ENCODE measurements around the gene NUDT1.

Gene NUDT1

DNA sequence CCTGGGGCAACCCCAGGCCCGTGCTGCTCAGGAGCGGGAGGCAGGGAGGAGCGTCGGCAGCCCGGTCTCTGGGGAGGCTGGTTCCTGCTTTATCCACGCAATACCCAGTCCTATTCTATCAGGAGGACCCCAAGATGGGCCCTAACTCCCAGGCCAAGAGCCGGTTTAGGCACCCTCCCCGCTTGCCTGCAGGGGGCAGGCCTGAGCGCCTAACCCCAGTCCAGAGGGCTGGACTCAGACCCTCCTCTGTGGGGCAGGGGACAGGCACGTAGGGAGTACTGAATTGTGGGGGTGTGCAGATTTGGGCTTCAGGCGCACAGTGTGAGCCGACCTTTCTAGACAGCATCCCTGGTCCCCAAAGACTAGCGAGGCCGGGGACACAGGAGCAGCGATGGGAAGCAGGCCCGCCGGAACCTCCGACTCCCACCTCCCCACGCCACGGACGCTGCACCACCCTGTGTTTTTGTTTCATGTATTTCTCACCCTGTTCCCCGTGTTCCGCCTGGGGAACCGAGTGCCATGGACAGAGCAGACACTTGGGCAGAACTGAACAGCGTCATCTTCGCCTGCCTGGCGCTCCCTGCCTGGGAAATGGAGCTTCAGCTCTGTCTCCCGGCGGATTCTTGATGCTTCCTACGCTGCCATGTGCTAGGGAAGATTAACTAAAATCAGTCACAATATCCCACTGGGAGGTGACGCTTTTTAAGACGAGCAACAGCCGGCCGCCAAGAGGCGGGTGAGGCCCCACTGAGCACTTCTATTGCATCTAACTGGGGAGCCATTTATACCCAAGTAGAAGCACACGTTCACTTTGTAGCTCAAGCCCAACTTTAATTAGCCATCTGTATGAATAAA is 5.3 kb downstream of the NUDT1 start:
- no peak for DNase-seq (ENCODE audit: low read depth in 2 of 3, low spot score in 1 of 3)

DNA sequence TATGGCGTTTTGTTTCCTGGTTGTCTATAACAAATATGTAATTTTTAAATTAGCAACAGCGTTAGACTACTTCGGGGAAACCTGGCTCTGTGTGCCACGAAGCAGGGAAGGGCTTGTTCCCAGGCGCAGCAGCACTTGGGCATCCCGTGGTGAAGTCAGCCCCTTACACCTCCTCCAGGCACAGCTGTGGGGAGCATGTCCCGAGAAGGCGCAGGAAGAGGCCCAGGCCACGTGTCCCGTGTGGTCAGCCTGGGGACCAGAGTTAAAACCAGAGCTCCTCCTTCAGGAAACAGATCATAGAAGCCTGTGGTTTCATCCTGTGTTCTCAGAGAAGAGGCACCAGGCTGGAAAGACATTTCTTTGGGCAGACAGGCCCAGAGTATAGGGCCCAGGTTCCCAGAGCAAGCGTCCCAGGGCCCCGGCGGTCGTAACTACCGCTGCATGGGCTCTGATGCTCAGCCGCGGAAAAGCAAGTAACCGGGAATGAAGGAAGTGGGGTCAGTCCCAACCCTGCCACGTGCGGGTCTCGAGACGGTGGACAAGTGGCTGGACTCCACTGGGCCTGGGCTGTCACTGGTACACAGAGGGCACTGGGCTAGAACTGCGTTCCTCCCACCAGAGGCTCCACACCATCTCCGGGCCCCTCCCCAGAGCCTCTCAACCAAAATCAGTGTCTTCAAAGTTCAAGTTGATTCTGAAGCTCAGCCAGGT is 7.1 kb downstream of the NUDT1 start:
- no peak for DNase-seq (ENCODE audit: low read depth in 2 of 3, low spot score in 1 of 3)

DNA sequence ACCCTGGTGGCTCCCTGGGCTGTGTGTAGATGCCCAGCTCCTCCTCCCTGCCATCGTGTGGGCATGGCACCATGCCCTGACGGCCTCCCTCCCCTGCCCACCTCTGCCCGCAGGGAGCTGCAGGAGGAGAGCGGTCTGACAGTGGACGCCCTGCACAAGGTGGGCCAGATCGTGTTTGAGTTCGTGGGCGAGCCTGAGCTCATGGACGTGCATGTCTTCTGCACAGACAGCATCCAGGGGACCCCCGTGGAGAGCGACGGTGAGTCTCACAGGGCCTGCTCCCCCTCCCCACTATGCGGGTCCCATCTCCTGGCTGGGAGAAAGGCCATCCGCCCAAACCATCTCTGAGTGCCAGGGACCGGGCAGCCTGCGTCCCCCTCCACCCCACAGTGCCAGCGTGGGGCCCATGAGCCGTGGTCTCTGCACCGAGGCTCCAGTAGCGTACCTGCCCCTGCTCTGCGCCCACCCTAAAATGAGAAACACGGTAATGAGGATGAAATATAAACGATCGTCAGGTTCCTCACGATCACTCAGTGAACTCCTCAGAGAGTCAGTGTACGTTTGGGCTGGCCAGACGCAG is 7.8 kb downstream of the NUDT1 start:
- DNase-seq (ENCODE audit: low read depth in 2 of 3, low spot score in 1 of 3): no peak

DNA sequence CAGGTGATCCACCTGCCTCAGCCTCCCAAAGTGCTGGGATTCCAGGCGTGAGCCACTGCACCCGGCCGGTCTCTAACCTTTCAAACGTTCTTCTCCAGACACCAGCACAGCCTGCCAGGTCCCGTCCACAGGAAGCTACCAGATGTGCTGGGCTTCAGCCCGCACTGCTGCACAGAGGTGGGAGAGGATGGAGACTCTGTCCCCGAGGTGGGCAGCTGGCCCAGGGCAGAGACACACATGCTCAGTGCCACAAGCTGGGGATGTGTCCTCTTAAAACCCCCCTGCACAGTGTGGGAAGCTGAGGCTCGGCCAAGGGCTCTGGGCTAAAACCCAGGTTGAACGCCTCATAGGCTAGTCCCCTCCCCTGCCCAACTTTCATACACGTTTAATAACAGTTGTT is 9.4 kb downstream of the NUDT1 start:
- no peak for DNase-seq (ENCODE audit: low read depth in 2 of 3, low spot score in 1 of 3)

DNA sequence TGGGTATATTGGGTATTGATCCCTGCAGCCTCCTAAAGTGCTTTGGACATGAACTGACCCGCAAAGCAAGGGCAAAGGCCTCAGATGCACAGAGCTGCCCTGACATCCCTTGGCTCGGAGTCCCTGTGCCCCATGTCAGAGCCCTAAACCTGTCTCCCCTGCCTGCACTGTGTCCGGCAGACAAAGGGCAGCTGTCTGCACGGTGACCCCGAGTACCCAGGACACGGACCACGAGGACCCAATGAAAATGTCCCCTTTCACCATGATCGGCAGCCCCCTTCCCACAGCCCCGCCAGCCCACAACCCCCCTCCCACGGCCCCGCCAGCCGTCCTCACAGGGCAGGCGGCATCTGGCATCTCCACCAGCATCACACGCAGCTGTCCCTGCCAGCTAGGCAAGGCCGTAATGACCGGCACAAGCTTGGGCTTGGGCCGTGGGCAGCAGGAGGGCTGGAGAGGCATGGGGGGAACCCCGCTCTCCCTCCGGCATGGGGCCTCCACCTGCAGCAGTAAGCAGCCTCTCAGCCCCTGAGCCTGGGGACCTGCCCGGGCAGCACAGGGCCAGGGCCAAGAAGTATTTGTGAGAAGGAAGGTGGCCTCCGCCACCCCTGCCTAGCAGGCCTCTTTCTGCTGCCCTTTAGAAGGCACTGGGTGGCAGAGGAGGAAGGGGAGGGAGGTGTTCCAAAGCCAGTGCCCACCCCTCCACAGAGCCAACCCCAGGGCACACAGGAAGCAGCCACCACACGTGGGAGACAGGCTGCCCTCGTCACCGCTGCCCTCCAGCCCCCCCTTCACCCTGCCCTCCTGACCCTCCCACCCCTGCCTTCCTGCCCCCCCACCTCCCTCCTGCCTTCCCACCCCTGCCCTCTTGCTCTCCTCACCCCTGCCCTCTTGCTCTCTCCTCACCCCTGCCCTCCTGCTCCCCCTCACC is 10.1 kb downstream of the NUDT1 start:
- no peak for DNase-seq (ENCODE audit: low read depth in 2 of 3, low spot score in 1 of 3)

DNA sequence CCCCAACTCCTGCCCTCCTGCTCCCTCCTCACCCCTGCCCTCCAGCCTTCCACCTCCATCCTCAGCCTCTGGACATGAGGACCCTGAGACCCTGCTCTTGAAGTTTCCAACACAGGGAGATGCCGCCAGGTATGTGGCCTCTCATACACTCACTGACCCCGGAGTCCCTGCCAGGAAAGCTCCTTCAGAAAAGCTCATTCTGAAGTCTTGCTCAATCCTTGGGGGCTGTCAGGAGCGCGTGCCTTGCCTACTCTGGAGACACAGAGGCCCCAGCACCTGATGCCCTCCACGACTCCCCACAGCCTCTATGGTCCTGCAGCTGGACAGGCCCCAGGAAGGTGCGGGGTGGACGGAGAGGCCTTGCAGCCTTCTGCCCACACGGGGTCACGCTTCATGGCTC is 11.0 kb downstream of the NUDT1 start:
- DNase-seq (ENCODE audit: low read depth in 2 of 3, low spot score in 1 of 3): no peak

DNA sequence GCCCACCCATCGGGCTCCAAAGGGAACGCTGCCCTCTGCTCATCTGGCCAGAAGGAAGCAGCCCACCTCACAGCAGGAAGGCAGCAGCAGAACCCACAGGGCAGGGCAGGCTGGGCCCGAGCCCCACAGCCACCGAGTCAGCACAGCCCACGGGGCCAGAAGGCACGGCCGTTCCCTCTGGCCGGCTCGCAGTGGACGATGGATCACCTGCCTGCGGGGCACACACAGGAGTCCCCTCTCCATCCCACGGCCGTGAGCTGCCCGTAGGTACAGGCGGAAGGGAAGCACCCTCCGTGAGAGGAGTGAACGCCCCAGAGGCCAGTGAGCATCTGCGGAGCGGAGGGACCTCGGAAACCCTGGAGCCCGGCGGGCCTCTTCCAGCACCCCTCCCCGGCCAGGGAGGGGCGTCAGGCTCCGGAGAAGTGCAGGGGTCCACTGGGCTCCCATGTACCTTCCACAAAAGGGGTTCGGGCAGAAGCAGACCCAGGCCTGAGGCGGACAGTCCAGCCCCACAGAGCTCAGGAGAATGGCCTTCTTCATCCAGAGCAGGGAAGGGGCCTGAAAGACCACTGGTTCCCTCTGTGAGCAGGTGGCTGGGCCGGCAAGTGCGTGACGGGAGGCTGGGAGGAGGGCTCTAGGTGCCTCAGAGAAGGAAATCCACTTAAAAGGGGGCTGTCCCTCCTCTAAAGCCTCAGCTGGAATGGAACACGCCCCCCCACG is 11.7 kb downstream of the NUDT1 start:
- DNase-seq (ENCODE audit: low read depth in 2 of 3, low spot score in 1 of 3): no peak

DNA sequence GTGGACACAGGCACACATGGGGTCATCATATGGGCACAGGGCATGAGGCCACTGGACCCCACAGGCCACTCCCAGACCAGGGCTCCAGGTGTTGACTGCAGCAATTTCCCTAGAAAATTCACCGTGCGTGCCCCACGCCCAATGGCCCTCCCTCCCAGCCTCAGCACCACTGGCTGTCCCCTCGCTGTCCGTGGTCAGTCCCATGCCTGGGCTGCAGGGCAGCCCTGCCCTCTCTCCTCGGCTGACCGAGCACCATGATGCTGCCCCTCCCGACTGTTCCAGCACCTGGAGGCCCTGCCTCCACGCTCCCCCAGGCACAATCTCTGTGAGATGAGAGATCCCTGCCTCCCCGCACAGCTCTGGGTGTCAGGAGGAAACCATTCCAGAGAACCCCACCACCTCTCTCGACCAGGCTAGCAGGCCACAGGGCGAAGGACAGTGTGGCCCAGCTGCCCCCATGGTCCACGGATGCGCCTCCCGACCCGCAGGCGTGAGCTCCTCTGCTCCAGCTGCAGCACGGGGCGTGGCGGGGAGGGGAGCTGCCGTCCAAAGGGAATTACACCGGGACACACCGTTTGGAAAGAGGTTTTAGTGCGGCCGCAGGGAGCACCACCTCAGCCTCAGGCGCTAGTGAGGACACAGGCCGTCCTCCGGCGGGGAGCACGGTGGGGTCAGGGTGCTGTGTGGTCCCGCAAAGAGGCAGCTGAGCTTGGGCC is 12.6 kb downstream of the NUDT1 start:
- no peak for DNase-seq (ENCODE audit: low read depth in 2 of 3, low spot score in 1 of 3)

DNA sequence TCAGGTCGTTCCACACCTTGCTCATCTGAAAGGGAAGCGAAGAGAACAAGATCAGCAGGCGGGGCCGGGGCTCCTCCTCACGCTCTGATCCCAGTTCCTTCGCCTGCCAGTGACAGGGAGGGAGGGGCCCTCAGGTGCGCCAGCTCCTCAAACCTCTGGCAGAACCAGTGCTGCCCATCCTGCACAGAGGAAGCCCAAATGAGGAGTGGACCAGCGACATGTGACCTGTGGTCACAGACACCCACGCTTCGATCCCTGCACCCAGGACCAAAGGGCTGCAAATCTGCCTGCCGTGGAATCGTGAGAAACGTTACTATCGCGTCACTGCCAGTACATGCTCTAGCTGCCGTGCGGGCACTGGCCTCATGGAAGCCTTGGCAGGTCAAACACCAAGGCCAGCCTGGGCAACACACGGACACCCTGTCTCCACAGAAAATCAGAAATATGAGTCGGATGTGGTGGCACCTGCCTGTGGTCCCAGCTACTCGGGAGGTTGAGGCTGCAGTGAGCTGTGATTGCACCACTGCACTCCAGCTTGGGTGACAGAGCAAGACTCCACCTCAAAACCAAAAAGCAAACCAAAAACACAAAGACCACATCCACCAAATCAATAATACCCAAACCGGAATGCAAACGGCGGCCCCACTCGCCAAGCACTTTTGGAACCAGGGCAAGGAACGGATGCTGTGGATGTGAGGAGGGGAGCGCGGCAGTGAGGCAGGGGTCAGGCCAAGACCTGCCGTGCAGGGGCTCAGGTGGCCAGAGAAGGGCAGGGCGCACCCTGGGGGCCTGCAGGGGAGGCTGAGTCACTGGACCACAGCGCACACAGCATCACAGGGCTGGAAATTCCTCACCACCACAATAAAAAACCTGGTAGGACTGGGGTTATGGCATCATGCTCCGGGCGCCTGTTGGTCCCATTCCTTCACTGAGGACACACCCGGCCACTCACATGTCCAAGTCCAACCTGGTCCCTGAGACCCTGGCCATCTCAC is 13.4 kb downstream of the NUDT1 start:
- no peak for DNase-seq (ENCODE audit: low read depth in 2 of 3, low spot score in 1 of 3)

DNA sequence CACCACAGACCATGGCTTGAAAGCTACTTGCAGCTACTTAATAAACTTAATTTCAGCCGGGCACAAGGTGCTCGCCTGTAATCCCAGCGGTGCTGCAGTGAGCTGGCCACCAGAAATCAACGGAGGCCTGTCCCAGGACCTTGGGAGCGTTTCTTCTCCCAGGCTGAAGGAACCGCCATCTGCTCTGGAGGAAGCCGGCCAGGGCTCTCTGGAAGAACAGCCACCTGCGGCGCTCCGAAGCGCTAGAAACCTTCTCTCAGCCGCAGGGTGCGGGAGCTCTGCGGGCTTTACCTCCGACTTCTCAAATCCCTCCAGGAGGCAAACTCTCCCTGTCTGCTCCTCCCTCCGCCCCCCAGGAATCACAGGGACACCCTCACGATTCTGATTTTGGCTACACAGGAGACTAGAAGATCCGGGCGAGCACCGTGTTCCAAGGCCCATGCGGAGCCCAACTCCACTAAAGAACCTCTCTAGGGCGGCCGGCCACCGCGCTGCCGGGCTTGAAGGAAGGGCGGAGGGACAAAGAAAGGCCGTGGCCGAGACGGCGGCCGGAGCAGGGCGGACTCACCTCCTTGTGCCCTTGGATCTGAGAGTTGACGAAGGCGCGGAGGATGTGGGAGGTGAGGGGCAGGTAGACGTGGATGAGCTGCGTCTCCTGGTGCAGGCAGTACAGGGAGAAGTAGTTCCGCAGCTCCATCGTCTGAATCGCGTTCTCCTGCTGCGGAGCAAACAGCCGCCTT is 14.4 kb downstream of the NUDT1 start:
- DNase-seq (ENCODE audit: low read depth in 2 of 3, low spot score in 1 of 3): no peak

DNA sequence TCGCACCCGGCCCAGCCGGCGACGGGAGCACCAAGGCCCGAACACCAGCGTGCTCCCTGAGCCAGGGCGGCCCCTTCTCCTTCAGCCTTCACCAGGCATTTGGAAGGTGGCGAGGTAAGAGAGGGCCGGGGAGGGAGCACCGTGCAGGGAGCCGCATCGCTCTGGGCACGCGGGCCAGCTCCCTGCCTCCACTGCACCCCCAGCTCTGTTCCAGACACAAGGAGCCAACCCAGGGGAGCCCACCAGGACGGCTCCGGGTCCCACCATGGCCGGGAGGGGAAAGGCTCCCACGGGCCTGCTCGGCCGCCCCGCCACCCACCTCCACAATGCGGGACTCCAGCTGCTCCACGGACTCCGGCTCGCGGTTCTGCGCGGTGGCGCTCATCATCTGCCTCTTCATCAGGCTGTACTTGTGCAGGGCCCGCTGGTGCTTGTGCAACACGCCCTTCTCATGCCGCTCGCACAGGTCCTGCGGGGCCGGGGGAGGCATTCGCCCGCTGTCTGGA is 15.1 kb downstream of the NUDT1 start:
- no peak for DNase-seq (ENCODE audit: low read depth in 2 of 3, low spot score in 1 of 3)

DNA sequence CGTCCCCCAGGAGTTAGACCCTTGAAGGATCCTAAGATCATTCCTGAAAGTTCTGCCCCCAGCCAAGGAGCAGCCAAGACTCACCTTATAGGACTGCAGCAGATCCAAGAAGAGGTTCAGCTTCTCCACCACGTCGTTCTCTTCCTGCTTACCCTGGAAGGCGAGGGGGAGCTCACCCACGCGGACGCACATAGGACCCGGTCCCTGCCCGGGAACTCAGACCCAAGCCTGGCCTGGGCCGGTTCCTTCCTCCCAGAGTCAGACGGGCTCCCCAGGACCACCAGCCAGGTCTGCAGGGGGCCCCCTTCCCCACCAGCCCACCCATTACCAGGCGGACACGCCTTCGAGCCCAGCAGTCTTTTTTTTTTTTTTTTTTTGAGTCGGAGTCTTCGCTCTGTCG is 15.6 kb downstream of the NUDT1 start:
- DNase-seq (ENCODE audit: low read depth in 2 of 3, low spot score in 1 of 3): no peak

DNA sequence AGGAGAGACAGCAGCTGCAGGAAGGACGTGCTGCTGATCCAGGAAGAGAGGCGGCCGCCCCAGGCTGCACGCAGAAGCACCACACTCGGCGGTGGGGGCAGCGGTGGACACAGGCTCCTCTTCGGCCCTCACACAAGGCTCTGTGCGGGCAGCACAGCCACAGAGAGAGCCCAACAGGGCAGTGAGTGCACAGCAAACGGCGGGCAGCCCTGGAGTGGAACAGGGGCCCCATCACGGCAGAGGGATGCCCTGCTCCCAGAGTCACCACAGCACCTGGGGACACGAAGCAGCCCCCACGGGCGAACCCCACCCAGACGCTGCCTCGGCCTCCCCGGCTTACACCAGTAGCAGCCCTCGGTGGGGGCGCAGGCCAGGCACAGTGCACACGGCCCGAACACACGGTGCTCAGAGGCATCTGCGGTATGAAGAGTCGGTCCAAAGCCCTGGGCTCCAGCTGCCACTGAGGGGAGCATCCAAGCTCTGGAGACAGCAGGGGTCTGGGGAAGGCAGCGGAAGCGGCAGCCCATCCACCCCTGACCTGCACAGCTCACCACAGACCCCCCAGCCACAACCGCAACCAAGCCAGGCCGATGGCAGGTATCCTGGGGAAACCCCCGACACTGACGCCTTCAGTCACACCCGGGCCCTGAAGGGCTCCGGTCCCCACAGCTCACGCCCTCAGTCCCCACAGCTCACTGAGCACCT is 16.8 kb downstream of the NUDT1 start:
- DNase-seq (ENCODE audit: low read depth in 2 of 3, low spot score in 1 of 3): no peak

DNA sequence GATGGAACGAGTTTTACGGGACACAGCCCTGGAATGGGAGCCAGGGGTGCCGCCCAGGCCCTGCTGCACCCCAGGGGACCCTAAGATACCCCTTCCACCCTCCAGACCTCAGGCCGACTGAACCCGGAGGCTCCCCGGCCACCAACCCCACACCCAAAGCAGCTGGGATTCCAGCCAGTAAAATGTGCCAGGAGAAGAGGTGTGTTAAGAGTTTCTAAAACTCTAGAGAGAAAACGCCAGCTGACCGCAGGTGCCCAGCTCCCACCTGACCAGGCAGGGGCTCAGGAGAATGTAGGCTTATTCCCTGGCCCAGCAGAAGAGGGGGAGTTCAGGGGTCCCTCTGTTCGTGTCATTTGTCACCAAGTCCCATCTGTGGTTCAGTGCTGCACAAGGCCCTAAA is 17.5 kb downstream of the NUDT1 start:
- no peak for DNase-seq (ENCODE audit: low read depth in 2 of 3, low spot score in 1 of 3)

DNA sequence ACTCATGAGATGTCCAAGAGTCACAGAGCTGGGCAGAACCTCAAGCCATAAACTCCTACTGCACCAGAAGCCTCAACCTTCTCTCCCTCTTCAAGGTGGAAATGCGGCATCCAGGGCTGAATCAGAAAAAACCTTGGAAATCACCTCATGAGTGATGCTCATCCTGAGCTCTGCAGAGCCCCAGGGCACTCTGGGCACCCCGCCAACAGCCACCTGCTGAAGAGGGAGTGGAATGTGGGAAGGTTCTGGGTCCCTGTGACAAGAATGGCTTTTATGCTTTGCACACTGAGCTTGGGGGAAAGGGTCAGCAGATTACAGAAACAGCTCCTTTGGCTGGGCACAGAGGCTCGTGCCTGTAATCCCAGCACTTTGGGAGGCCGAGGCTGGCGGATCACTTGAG is 18.8 kb downstream of the NUDT1 start:
- DNase-seq (ENCODE audit: low read depth in 2 of 3, low spot score in 1 of 3): no peak

DNA sequence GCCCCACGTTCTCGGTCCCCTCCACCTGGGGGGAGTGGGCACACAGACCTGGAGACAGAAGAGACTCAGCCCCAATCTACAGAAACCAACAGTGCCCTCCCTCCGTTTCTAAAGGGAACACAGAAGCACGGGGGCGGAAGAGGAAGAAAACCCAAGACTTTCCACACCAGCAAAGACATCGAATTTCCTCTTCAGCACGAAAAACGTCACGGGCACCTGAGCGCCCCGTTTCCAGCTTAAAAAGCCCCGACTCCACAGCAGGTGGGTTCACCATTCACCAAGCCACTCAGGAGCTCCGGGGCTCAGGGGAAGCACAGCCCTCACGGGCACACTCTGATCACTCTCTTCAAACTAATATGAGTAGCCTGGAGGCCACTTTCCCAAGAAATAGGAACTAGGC is 19.6 kb downstream of the NUDT1 start:
- DNase-seq (ENCODE audit: low read depth in 2 of 3, low spot score in 1 of 3): no peak

DNA sequence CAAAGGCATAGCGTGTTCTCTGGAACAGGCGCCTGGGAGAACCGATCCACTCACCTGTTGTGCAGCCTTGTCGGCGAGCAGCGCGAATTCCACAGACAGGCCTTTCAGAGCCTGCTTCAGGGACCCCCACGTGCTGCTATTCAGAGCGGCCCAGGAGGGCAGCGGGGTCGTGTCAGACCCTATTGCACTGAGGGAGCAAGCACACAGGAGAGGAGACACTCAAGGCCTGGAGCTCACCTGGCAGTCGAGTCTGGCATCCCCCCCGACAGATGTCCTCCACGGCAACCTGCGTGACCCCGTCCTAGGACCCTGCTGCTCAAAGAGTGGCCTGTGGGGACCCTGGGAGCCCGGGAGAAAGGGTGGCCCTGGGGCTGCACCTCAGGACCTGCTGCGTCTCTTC is 21.1 kb downstream of the NUDT1 start:
- no peak for DNase-seq (ENCODE audit: low read depth in 2 of 3, low spot score in 1 of 3)
